Stimulated activated CD8-positive, alpha-beta memory T cell treated with anti-CD3 and anti-CD28 coated beads, Interleukin-2, amount 100 ng/mL, for 48 hours (primary cell): ENCODE measurements around the gene FRS2.

Source experiments
- DNase-seq, 2 donors: peaks; one replicate each; pipeline ENCODE4 v3.0.0-alpha.2; 2020; ENCODE audit warnings: low read depth in 2 of 2

The FRS2 gene

DNA sequence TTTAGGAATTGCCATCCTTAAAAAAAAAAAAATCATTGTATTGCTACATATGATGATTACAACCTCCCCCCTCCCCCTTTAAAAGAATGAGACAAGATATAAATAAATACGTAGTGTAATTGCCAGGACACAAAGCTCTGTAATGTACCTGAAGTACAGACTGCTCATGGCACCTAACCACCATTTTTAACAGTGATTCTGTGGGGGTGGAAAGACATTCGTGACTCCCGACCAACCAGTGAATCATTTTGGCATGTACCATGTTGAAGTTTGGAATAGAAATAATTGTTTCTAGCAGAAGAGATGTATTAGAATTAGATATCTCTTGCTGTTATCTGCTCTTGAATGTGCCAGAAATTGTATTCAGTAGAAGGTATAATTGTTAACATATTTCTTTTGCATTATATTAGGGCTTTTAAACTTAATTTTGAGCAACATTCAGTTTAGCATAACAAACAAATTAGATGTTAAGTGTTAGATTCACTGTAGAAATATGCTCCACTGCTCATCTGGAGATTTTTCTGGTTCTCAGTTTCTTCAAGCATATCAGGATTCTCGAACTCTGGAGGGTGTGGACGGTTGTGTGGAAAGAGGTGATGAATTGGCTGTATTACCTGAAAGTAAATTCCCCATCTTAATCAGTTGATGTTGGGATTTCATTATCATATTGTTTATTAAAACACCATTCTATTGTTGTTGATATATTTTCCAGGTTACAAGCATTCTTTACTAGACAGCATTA is 31.1 kb downstream of the FRS2 start:
- no peak for DNase-seq

GRCh38 chr12:69502345-69503081 is 32.3 kb downstream of the FRS2 start:
- DNase-seq: no peak

DNA sequence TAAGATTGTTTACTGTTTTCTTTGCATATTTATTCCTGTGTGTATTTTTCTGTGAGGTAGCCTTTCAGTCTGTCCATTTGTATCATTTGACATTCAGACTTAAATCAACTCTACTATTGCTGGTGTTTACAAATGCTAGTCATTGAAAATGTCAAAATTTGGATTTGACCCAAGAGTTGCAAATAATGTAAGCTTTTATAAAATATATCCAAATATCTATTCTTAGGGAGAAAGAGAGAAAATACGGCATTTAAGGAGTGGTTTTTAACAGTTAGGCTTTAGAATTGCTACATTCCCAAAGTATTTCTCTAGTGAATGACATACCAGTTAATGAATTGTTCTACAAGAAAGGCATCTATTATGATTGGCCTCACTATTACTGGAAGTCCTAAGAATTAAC is 37.9 kb downstream of the FRS2 start:
- DNase-seq: no peak

- no peak for DNase-seq
These were observed 38.4 kb downstream of the FRS2 start for GRCh38 chr12:69508621-69509020.

DNA sequence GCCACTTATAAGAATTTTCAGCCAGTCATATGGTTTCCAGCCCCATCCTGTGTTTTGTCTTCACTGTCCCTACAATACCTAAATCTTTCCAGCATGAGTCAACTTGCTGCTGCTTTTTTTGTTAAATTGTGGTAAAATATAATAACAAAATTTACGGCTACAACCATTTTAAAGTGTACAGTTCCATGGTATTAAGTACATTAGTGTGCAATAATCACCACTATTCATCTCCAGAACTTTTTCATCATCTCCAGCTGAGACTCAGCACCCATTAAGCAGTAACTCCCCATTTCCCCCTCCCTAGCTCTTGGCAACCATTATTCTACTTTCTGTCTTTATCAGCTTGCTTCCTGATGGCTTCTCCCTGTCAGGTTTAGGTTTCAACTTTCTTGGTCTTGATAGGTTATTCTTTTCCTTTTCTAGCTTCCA is 39.1 kb downstream of the FRS2 start:
- no peak for DNase-seq

DNA sequence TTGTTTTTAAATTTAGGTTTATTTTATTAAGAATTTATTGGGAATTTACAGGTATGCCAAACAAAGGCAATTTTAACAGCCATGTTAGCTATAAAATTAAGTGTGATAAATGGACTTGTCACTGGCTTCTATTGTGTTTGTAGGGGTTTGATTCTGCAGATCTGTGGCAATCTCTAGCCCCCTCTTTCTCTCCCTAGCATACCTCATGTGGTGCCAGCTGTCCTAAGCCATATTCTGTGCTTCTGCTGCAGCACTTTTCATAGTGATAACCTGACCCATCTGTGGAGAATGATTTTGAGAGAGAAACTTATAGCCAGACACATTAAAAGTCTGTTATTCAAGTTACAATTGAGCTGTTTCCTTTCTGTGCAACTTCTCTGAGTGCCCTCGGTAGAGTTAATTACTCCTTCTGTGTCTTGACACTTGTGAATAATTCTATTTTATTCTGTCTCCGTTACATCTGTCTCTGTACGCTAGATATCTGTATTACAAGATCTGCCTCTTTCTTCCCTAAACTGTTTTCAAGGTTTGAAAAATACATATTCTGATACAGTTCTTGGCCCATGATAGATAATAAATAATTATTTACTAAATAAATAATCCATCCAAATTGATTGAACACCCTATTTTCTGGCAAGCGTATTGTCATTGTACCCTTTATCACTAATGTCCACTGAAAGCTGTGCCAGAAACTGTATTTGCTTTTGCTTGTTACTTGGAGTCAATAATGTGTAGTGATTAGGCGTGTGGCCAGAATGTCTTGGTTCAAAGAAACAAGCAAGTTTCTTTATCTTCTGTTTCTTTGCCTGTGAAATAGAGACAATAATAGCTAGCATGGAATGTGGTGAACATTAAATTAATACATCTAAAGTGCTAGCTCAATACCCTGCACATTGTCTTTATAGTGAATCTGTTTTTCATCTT is 40.0 kb downstream of the FRS2 start:
- DNase-seq: no peak

GRCh38 chr12:69511016-69511415 is 40.8 kb downstream of the FRS2 start:
- no peak for DNase-seq

GRCh38 chr12:69511469-69512267 is 41.5 kb downstream of the FRS2 start:
- no peak for DNase-seq

GRCh38 chr12:69512820-69513219 is 42.6 kb downstream of the FRS2 start:
- no peak for DNase-seq

GRCh38 chr12:69513297-69513696 is 43.1 kb downstream of the FRS2 start:
- DNase-seq: no peak

DNA sequence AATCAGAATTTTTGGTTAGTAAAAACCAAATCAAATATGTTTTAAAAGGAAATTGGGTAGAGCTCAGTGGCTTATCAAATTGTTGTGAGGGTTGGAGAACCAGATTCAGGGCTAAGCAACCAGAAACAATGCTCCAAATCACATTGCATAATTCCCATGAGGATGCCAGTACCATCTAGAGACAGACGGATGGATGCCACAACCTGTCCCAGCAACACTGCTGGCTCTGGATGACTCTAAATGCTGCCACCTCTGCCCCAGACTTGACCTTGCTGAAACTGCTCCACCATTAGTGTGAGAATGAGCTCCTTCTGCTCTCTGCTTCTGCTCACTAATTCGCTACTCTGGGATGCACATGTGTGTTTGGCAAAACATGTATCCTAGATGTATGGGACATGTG is 43.9 kb downstream of the FRS2 start:
- no peak for DNase-seq

DNA sequence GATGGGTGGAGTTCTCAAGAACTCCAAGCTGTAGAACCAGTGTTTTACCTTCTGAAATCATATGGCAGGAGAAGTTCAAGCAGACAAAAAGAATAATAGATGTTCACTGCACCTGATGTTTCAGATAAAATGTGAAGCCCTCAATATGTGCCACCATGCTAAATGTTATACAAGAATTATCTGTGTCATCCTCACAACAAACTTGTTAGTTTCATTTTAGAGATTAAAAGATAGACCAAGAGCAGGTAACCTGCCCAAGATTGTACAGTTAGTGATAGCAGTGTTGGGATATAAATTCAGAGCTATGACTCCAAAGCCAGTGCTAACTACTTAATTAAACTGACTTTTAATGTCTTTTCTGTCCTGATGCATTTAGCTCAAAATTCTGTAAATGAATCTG is 44.7 kb downstream of the FRS2 start:
- DNase-seq: no peak

DNA sequence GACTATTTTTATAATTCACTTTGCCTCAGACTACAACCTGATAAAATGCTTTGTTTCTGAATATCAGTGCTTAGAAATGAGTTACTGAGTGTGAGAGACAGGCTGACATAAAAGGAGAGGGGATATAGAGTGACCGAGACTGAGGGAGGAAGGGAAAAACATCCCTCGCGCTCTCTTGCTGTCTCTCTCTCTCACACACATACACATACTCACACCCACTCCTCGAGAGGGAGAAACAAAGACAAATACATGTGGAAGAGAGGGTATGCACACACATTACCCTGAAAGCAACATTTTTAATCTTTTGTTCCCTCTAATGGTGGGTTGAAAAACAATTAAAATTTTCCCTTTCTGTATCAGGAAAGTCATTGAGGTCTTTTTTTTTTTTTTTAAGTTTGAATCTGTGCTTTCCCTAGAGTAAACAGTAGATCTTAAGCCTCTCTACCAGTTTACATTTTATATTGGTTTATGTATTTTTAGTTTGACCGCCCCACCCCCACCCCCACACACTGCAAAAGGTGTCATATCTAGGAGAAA is 45.3 kb downstream of the FRS2 start:
- no peak for DNase-seq

GRCh38 chr12:69516950-69517349 is 46.8 kb downstream of the FRS2 start:
- DNase-seq: no peak

- no peak for DNase-seq
These were observed 47.2 kb downstream of the FRS2 start for GRCh38 chr12:69517406-69517805.

DNA sequence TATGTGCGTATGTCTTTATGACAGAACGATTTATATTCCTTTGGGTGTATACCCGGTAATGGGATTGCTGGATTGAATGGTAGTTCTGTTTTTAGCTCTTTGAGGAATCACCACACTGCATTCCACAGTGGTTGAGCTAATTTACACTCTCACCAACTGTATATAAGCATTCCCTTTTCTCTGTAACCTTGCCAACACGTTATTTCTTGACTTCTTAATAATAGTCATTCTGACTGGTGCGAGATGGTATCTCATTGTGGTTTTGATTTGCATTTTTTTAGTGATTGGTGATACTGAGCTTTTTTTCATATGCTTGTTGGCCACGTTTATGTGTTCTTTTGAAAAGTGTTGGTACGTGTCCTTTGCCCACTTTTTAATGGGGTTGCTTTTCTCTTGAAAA is 49.7 kb downstream of the FRS2 start:
- no peak for DNase-seq

DNA sequence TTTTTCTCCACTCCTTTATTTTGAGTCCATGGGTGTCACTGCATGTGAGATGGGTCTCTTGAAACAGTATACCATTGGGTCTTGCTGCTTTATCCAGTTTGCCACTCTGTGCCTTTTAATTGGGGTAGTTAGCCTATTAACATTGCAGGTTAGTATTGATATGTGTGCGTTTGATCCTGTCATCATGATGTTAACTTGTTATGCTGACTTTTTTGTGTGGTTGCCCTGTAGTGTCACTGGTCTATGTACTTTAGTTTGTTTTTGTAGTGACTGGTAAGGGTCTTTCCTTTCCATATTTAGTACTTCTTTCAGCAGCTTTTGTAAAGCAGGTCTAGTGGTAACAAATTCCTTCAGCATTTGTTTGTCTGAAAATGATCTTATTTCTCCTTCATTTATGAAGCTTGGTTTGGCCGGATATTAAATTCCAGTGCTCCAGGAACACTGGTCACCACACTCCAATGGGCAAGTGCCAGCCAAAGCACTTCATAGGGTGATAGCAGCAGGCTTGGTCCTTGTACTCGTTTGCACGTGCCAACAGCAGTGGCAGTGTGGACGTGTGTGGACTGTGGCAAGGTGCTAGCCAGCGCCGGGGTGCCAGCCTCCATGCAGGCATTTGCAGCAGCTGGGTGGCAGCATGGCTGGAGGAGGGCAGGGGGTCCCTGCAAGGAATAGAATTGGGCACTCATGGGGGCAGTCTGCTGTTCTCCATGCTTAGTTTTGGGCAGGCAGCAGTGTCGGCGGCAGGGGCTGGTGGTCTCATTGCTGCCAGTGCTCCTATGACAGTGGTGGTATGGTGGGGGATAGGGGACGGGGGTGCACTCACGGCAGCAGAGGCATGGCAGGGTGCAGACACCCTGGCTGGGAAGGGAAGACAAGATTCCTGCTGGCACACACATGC is 53.5 kb downstream of the FRS2 start:
- no peak for DNase-seq

- no peak for DNase-seq
These were observed 54.1 kb downstream of the FRS2 start for GRCh38 chr12:69524331-69524630.

DNA sequence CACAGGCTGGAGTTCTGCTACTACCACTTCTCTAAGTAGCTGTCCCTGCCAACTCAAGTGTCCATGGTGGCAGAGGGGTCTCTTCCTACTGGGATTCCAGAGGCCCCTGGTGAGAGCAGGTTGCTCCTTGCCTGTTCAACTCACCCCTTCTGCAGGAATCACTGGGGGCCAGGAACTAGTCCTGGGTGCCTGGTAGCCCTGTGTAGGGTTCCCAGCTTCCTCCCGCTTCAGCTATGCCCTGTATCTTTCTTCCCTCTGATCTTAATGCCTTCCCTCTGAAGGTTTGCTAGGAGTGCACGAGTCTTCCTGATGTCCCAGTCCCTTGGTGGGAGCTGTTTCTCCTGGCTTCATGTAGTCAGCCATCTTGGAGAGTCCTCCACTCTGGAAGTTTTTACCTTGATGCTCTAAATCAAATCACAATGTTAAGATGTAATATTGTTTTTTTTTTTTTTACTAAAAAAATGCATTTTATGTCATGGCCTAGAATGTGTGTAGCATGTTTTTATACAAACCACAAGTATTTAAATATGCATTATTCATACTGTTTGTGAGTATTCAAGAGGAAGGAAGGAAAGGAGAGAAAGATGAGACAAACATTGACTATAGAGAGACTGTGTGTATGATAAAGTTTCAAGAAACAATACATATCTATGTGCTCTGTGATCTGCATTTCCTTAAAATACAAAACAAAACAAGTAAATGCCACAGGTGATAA is 54.7 kb downstream of the FRS2 start:
- no peak for DNase-seq
